ENCODE measurements around the gene SHISAL1. TPM values are rescaled to one million over a fixed set of nuclear protein-coding genes. Genes with fewer than 3 reads are reported as not detected.

Gene SHISAL1
- total RNA-seq, 4 donors from 2014 or later: 1.1 to 3.3 (median 1.4) TPM

DNA sequence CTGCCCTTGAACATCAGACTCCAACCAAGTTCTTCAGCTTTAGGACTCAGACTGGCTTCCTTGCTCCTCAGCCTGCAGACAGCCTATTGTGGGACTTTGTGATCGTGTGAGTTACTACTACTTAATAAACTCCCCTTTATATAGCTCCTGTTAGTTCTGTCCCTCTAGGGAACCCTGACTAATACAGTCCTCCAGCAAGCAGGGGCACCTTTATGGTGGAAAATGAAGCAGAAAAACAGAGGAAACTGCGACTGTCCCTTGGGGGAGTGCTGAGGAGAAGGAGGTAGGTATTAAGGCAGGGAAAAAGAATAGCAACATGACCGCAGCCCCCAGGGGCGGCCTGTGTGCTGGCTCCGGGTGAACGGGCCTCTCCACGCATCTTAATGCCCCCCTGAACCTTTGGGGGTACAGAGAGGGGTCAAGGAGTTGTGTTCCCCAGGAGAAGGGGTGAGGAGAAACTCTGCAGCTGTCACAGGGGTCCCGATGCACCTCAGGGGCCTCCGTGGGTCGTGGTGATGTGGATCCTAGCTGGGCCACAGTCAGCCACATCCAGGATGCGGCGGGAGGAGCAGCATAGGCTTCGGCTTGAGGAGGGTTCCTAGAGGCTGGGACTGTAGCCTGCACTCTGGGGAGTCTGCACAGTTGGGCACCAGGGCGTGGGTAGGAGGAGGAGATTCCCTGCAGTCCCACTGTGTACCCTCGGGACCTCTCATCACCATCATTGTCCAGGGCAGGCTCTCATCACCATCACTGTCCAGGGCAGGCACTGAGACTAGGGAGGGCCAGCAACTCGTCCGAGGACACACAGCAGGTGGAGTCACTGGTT, 34.3 kb downstream of the SHISAL1 start:
- no peaks in the 10 kb centered on the region for H3K9me3 ChIP-seq
- no peak overlapping the region for H3K4me3 ChIP-seq
- H3K36me3 ChIP-seq: no peaks in the 10 kb centered on the region
- no peak overlapping the region for H3K27ac ChIP-seq
- no peak for DNase-seq
- H3K4me1 ChIP-seq: no peaks in the 10 kb centered on the region
- H3K27me3 ChIP-seq: no peaks in the 10 kb centered on the region
- TF ChIP-seq CTCF (IDR thresholded peaks at IDR 0.05) (no peak), POLR2A (IDR thresholded peaks at IDR 0.05) (no peak)

- Histone ChIP-seq H3K4me1 (no peaks in the 10 kb centered on the region), H3K27me3 (no peaks in the 10 kb centered on the region), H3K4me3 (no peak overlapping the region), H3K9me3 (no peaks in the 10 kb centered on the region), H3K27ac (no peak overlapping the region), H3K36me3 (no peaks in the 10 kb centered on the region)
- no peak for TF ChIP-seq CTCF (IDR thresholded peaks at IDR 0.05)
- no peak for TF ChIP-seq POLR2A (IDR thresholded peaks at IDR 0.05)
- DNase-seq: no peak
Measured at GRCh38 chr22:44277386-44278135, 35.2 kb downstream of the SHISAL1 start.

GRCh38 chr22:44276706-44277356, 35.9 kb downstream of the SHISAL1 start:
- no peak overlapping the region for H3K4me3 ChIP-seq
- no peaks in the 10 kb centered on the region for H3K4me1 ChIP-seq
- no peaks in the 10 kb centered on the region for H3K36me3 ChIP-seq
- TF ChIP-seq POLR2A (IDR thresholded peaks at IDR 0.05) (no peak), CTCF (IDR thresholded peaks at IDR 0.05) (no peak)
- no peaks in the 10 kb centered on the region for H3K27me3 ChIP-seq
- no peak overlapping the region for H3K27ac ChIP-seq
- no peaks in the 10 kb centered on the region for H3K9me3 ChIP-seq
- DNase-seq: no peak

DNA sequence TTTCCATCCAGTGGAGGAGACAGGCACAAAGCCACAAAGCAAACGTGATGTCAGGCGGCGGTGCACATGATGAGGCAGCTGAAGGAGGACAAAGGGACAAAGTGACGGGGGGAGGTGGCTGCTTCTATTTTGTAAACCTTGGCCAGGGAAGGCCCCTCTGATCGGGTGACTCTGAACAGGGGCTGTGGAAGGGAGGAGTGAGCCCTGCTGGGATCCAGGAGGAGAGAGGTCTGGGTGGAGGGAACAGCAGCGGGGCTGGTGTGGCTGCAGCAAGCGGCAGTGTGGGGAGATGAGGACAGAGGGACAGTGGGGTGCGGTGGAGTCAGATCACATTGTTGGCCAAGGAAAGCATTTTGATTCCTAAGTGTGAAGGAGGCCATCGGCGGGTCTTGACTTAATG, 36.7 kb downstream of the SHISAL1 start:
- Histone ChIP-seq H3K4me3 (no peak overlapping the region), H3K9me3 (no peaks in the 10 kb centered on the region), H3K36me3 (no peaks in the 10 kb centered on the region), H3K27me3 (no peaks in the 10 kb centered on the region), H3K4me1 (no peaks in the 10 kb centered on the region), H3K27ac (no peak overlapping the region)
- no peak for DNase-seq
- TF ChIP-seq POLR2A (IDR thresholded peaks at IDR 0.05) (no peak), CTCF (IDR thresholded peaks at IDR 0.05) (no peak)

GRCh38 chr22:44275631-44275995, 37.1 kb downstream of the SHISAL1 start:
- H3K9me3 ChIP-seq: no peaks in the 10 kb centered on the region
- H3K27me3 ChIP-seq: no peaks in the 10 kb centered on the region
- TF ChIP-seq POLR2A (IDR thresholded peaks at IDR 0.05): no peak
- no peak for TF ChIP-seq CTCF (IDR thresholded peaks at IDR 0.05)
- no peak overlapping the region for H3K4me3 ChIP-seq
- H3K27ac ChIP-seq: no peak overlapping the region
- no peaks in the 10 kb centered on the region for H3K4me1 ChIP-seq
- H3K36me3 ChIP-seq: no peaks in the 10 kb centered on the region
- no peak for DNase-seq

Measured in Peyer's patch (tissue), 4 donors.